ENCODE measurements around the gene RTF2. TPM values are rescaled to one million over a fixed set of nuclear protein-coding genes. Genes with fewer than 3 reads are reported as not detected.
A peak's percentile ranks its signal among the peaks of the same experiment; 100 is the strongest.

RTF2 gene
- total and polyA plus RNA-seq, 2 of the 4 experiments (the other 2 are of a cell fraction), result 102 to 109 TPM

GRCh38 chr20:56427797-56428196, 40.6 kb upstream of the RTF2 start:
- 0 out of 2 replicates have a peak overlapping the region, but pooled peaks have one; percentile 12 for H3K9ac ChIP-seq (ENCODE audit: low read depth, low read length)
- peak overlapping the region; percentile 98 for H4K91ac ChIP-seq (ENCODE audit: insufficient read depth, low read depth, low read length)
- no peak overlapping the region for H3K4me3 ChIP-seq (ENCODE audit: insufficient read depth, low read depth, low read length)
- no peak overlapping the region for H3K4me2 ChIP-seq (ENCODE audit: low read depth, low read length)
- H2AFZ ChIP-seq (replicated peaks; ENCODE audit: low read length, poor library complexity), result no peak overlapping the region
- intact Hi-C loops (cut with micrococcal nuclease) (no loop called here), in situ Hi-C loops (cut with MboI; ENCODE audit: low sequenced_read_pairs) (no loop called here), dilution Hi-C loops (cut with HindIII; ENCODE audit: low sequenced_read_pairs, unreplicated experiment) (no loop called here)
- H3K18ac ChIP-seq (ENCODE audit: low read depth, low read length), result peak overlapping the region; percentile 79
- peak overlapping the region; percentile 99 for H2BK15ac ChIP-seq (ENCODE audit: low read depth, low read length)
- H2BK120ac ChIP-seq (ENCODE audit: low read depth, low read length), result peak overlapping the region; percentile 97
- H3K4ac ChIP-seq (ENCODE audit: low read depth, low read length), result peak overlapping the region; percentile 96
- H3K14ac ChIP-seq (replicated peaks; ENCODE audit: low read depth, low read length), result peak overlapping the region; percentile 90
- H4K8ac ChIP-seq (ENCODE audit: low read depth in 2 of 2, low read length in 2 of 2), result peak overlapping the region; percentile 91 to 94
- H4K5ac ChIP-seq (ENCODE audit: low read depth, low read length), result peak overlapping the region; percentile 86
- H3K27me3 ChIP-seq (ENCODE audit: control insufficient read depth, insufficient read depth, low read length), result no peaks in the 10 kb centered on the region
- no peaks in the 10 kb centered on the region for H3K9me3 ChIP-seq (ENCODE audit: control insufficient read depth, insufficient read depth, low read length)
- peak overlapping the region; percentile 97 for H2AK5ac ChIP-seq (ENCODE audit: low read depth, low read length)
- peak overlapping the region; percentile 91 for H2BK20ac ChIP-seq (ENCODE audit: low read depth, low read length)
- CTCF ChIA-PET, result interaction anchor here (1.1 kb wide), 1 partner anchor 10 kb away, joined by 3 read pairs; no protein-coding TSS in a partner anchor
- TF ChIP-seq BHLHE40 (IDR thresholded peaks at IDR 0.05; ENCODE audit: low read depth, low read length), result no peak
- TF ChIP-seq ELK1 (IDR thresholded peaks at IDR 0.05; ENCODE audit: borderline replicate concordance, low read depth, low read length), result no peak
- TF ChIP-seq CHD1 (IDR thresholded peaks at IDR 0.05; ENCODE audit: low read depth, low read length), result no peak
- no peak for TF ChIP-seq RFX5 (IDR thresholded peaks at IDR 0.05; ENCODE audit: low read depth, low read length)
- no peak for TF ChIP-seq USF2 (IDR thresholded peaks at IDR 0.05; ENCODE audit: low read depth, low read length)
- peaks cover 39% of the 10 kb centered on the region for H3K4me1 ChIP-seq (ENCODE audit: control insufficient read depth, insufficient read depth, low read length)
- peak overlapping the region; percentile 96 for H3K27ac ChIP-seq (ENCODE audit: insufficient read depth, low read length)
- ATAC-seq (ENCODE audit: low read depth) (no peak), DNase-seq (no peak)
- H4K20me1 ChIP-seq (ENCODE audit: insufficient read depth, low read length), result no peaks in the 10 kb centered on the region
- no CpG with 5 or more reads among the region's 4 CpGs for WGBS, 2 experiments (ENCODE audit: extremely low coverage in 2 of 2, insufficient read length in 1 of 2)
- H2BK5ac ChIP-seq (ENCODE audit: low read depth, low read length, poor library complexity, severe bottlenecking), result peak overlapping the region; percentile 97
- peak overlapping the region; percentile 88 for H3K23ac ChIP-seq (ENCODE audit: low read depth, low read length)
- POLR2A ChIA-PET (ENCODE audit: unreplicated experiment), result interaction anchor here (0.9 to 1.7 kb wide), 3 partner anchors 10 to 12 kb away, joined by 3 to 7 read pairs (median 7); no protein-coding TSS in a partner anchor
- H3K79me1 ChIP-seq (ENCODE audit: low read depth in 1 of 2, low read length in 2 of 2), result peaks cover 33 to 72% of the 10 kb centered on the region in 2 experiments
- BruUV-seq (replicated peaks), result no TSS peak
- no peak overlapping the region for H3K56ac ChIP-seq (ENCODE audit: extremely low read depth, insufficient read depth, low read length)
- H2AK9ac ChIP-seq (replicated peaks; ENCODE audit: low read depth, low read length, poor library complexity), result peak overlapping the region; percentile 80
- H3K36me3 ChIP-seq (ENCODE audit: control insufficient read depth, insufficient read depth, low read length), result peaks cover 9% of the 10 kb centered on the region
- H3K9me1 ChIP-seq (ENCODE audit: insufficient read depth, low read length), result peaks cover 27% of the 10 kb centered on the region
